ENCODE data around the gene GRIA3. TPM values are rescaled to one million over a fixed set of nuclear protein-coding genes. Genes with fewer than 3 reads are reported as not detected.

The GRIA3 gene
- total RNA-seq, 1 experiment from 2014 or later = not detected

DNA sequence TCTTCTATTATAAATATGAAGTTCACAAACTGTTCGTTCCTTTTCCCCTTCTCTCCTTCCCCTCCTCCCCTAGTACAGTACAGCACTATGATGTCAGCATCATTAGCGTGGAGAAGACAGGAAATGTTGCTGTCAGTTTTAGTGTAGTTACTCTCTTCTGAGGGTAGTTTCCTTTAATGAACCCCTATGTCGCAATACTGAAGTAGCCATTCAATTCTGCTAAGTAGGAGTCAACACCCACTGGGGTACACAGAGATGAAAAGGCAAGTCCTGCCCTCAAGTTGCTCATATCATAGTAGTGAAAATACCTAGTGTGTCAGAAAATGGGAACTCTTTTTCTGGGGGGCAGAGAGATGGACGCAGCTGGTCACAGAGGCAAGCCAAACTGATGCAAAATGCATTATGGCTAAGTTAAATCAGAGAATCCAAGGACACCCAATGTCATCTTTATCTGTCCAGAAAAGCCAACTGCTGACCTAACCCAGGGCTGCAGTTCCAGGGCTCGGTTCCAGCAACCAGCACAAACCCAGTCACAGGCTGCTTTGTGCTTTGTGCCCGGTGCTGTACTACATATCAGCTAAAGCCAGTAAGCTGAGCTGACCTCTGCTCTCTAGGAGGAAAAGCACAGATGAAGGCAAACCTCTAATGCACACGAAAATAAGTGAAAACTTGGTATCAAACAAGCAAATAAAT, 31.5 kb downstream of the GRIA3 start:
- Histone ChIP-seq H3K79me2 (ENCODE audit: insufficient read depth, low read length) (no peaks in the 10 kb centered on the region), H3K9me3 (ENCODE audit: control insufficient read depth in 1 of 2, insufficient read depth in 1 of 2, low read depth in 1 of 2, low read length in 2 of 2) (no peaks in the 10 kb centered on the region), H3K4me2 (ENCODE audit: low read length) (no peak overlapping the region), H3K9me2 (ENCODE audit: insufficient read depth) (no peaks in the 10 kb centered on the region), H3K4me1 (ENCODE audit: control insufficient read depth in 1 of 2, insufficient read depth in 2 of 2, low read length in 2 of 2) (no peaks in the 10 kb centered on the region), H3K27ac (ENCODE audit: low read depth, low read length) (no peak overlapping the region), H3K9ac (ENCODE audit: low read length) (no peak overlapping the region), H3K27me3 (ENCODE audit: insufficient read depth, low read length) (no peaks in the 10 kb centered on the region), H2AFZ (ENCODE audit: low read depth, low read length, poor library complexity, severe bottlenecking) (no peak overlapping the region), H4K20me1 (ENCODE audit: insufficient read depth) (no peaks in the 10 kb centered on the region), H3K36me3 (ENCODE audit: control insufficient read depth in 1 of 2, insufficient read depth in 2 of 2, low read length in 2 of 2) (no peaks in the 10 kb centered on the region), H3K4me3 (replicated peaks in 1 of 2; ENCODE audit: low read depth in 1 of 2, low read length in 2 of 2) (no peak overlapping the region)
- ATAC-seq (no peak), DNase-seq (ENCODE audit: low read depth, low spot score) (no peak)
- ChIA-PET POLR2A (no interaction called here), RAD21 (ENCODE audit: low non-redundant PET in 1 of 2, low total read pairs in 2 of 2, uncharacterized antibody in 2 of 2, unreplicated experiment in 2 of 2) (no interaction called here), CTCF (no interaction called here)
- BruUV-seq (replicated peaks) = no TSS peak
- intact Hi-C loops (cut with micrococcal nuclease) = no loop called here
- no peak for TF ChIP-seq ZNF274 (IDR thresholded peaks at IDR 0.05; ENCODE audit: low read depth, low read length)
- TF ChIP-seq SRF (IDR thresholded peaks at IDR 0.05; ENCODE audit: low read depth) = no peak
- TF ChIP-seq SIN3A (IDR thresholded peaks at IDR 0.05; ENCODE audit: low read depth) = no peak
- no peak for TF ChIP-seq RAD21 (IDR thresholded peaks at IDR 0.05; ENCODE audit: low read depth)
- TF ChIP-seq ELF1 (IDR thresholded peaks at IDR 0.05; ENCODE audit: borderline replicate concordance, low read depth) = no peak
- TF ChIP-seq EZH2 (IDR thresholded peaks at IDR 0.05) = no peak
- TF ChIP-seq MAX (IDR thresholded peaks at IDR 0.05) = no peak
- TF ChIP-seq POLR2AphosphoS5 (IDR thresholded peaks at IDR 0.05; ENCODE audit: low read depth, low read length) = no peak
- TF ChIP-seq POLR2A (IDR thresholded peaks at IDR 0.05; ENCODE audit: borderline replicate concordance, extremely low read depth, insufficient read depth, insufficient read length) = no peak
- TF ChIP-seq ZFX (IDR thresholded peaks at IDR 0.05) = no peak
- no peak for TF ChIP-seq EGR1 (IDR thresholded peaks at IDR 0.05; ENCODE audit: low read depth)
- no peak for TF ChIP-seq CTCF (IDR thresholded peaks at IDR 0.05 in 2 of 3, conservative IDR thresholded peaks at IDR 0.05 in 1 of 3; ENCODE audit: borderline replicate concordance in 1 of 3, insufficient read depth in 1 of 3, low read depth in 2 of 3, low read length in 2 of 3)
- TF ChIP-seq CBX3 (IDR thresholded peaks at IDR 0.05; ENCODE audit: low read depth) = no peak
- TF ChIP-seq ATF3 (IDR thresholded peaks at IDR 0.05) = no peak
- TF ChIP-seq SP1 (IDR thresholded peaks at IDR 0.05; ENCODE audit: low read depth) = no peak
- TF ChIP-seq TCF7L2 (IDR thresholded peaks at IDR 0.05; ENCODE audit: borderline replicate concordance, extremely low read depth, insufficient read depth, insufficient read length) = no peak
- no peak for TF ChIP-seq FOSL1 (IDR thresholded peaks at IDR 0.05; ENCODE audit: low read depth)
- TF ChIP-seq CEBPB (IDR thresholded peaks at IDR 0.05; ENCODE audit: low read depth) = no peak
